ENCODE measurements around the gene LYPD6B.

DNA sequence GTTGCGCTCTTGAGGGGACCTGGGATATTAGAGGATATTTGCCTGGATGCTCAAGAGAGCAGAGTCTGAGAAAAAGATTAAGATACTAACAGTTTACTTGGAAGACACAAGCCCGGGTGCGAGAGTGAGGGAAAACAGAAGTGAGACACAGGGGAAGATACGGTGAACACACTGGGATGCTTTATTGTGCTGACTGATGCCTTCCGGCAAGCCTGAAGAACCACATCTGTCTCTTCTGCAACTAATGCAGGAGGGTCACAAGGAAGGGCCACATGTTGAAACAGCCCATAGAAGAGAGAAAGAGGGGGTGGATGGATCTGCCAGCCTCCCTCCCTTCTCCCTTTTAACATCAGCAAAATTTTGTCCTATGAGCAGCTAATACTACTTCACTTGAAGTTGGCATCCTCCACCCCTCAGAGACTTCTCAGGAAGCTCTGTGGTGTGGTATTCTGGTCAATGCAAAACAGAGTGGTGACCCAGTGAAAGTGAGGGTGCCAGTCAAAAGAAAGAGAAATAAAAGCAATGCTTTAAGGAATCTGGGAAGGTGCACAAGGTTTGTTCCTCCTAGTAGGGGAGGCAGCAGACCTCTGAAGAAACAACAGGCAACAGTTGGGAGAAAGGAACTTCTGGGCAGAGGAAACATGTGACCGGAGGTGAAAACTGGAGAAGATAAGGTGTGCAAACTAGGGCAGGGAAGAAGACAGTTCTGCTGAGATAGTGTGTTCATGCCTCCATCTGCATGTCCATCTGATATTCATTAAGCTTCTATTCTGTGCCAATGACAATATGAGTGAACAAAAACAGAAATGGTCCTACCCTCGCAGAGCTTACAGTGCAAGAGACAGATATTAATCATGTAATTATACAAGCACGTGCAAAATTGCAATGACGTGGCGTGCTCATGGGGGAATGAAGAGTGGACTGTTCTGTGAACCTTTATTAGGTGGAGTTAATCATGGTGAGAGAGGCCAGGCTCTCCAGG is 107.1 kb downstream of the LYPD6B start:
- TF ChIP-seq CREB1 (IDR thresholded peaks at IDR 0.05; ENCODE audit: low read depth) = no peak
- no peak for TF ChIP-seq EP300 (IDR thresholded peaks at IDR 0.05; ENCODE audit: borderline replicate concordance)
- no peak for TF ChIP-seq CEBPB (IDR thresholded peaks at IDR 0.05)

All from Ishikawa (cell line).